PC-3 (cell line): Measurements from ENCODE around the gene CLN6.

Experiments
- EZH2 ChIP-seq: fragments of 300-600 bp; sonication (generic); IDR thresholded peaks from one replicate; pipeline ENCODE4 v1.6.1; 2017; ENCODE audit warnings: antibody characterized with exemption, mild to moderate bottlenecking, low read length; ENCODE audit not compliant: unreplicated experiment
- EZH2phosphoT487 ChIP-seq: fragments of 300-600 bp; sonication (generic); IDR thresholded peaks from 2 replicates; pipeline ENCODE4 v1.6.1; 2018; ENCODE audit warnings: mild to moderate bottlenecking, antibody characterized with exemption, low read length, borderline replicate concordance
- TF ChIP-seq, protein P1 (sequence below): fragments of 300-600 bp; sonication (generic); conservative IDR thresholded peaks from 2 replicates; pipeline ENCODE4 v1.5.1; 2017; ENCODE audit warnings: antibody characterized with exemption, low read depth, mild to moderate bottlenecking, low read length

DNA sequence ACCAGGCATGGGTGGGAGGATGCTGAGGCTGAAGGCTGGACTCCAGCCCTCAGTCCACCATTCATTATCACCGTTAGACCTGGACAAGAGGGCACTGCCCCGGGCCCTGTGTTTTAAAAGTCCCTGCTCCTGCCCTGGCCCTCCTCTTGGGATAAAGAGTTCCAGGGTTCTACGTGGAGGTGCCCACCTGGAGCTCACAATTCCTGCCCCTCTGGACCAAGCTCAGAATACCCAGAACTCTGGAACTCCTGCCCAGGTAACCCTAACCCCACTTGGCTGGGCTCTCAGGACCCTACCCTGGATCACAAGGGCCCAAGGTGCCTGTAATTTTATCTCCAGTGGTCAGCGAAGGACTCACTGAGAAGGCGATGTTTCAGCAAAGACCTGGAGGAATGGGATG is 25.6 kb downstream of the CLN6 start:
- TF ChIP-seq, protein P1, sequence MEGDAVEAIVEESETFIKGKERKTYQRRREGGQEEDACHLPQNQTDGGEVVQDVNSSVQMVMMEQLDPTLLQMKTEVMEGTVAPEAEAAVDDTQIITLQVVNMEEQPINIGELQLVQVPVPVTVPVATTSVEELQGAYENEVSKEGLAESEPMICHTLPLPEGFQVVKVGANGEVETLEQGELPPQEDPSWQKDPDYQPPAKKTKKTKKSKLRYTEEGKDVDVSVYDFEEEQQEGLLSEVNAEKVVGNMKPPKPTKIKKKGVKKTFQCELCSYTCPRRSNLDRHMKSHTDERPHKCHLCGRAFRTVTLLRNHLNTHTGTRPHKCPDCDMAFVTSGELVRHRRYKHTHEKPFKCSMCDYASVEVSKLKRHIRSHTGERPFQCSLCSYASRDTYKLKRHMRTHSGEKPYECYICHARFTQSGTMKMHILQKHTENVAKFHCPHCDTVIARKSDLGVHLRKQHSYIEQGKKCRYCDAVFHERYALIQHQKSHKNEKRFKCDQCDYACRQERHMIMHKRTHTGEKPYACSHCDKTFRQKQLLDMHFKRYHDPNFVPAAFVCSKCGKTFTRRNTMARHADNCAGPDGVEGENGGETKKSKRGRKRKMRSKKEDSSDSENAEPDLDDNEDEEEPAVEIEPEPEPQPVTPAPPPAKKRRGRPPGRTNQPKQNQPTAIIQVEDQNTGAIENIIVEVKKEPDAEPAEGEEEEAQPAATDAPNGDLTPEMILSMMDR, result no peak
- TF ChIP-seq EZH2, result no peak
- no peak for TF ChIP-seq EZH2phosphoT487
